ENCODE results near the gene LTBP1.

LTBP1 gene

DNA sequence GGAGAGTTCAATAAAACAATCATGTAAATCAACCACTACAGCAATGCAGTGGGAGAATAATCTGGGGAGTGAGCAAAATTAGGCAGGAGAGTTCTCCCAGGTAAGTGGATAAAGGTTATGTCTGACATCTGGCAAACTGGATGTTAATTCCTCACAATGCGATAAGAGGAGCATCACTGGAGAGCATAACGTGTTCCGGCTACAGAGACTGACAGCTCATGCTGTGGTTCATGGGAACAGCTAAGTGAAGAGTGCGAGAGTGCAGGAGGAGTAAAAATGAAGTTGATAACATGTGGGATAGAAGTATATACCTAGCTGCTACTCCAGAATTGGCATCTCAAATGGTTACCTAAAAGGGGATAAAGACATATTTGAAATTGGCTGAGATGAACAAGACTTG is 153.2 kb downstream of the LTBP1 start:
- H3K4me3 ChIP-seq (replicated peaks; ENCODE audit: insufficient read depth, low read length): no peak overlapping the region
- no peak for DNase-seq (ENCODE audit: low read depth in 1 of 2, low spot score in 1 of 2)
- no peak for TF ChIP-seq GABPA (IDR thresholded peaks at IDR 0.05; ENCODE audit: low read depth)
- TF ChIP-seq SPI1 (IDR thresholded peaks at IDR 0.05; ENCODE audit: borderline replicate concordance, low read depth): no peak
- TF ChIP-seq CTCF (IDR thresholded peaks at IDR 0.05; ENCODE audit: insufficient read depth, low read length): no peak
- no peak for TF ChIP-seq POLR2AphosphoS5 (IDR thresholded peaks at IDR 0.05; ENCODE audit: low read depth)
- TF ChIP-seq, protein P1, sequence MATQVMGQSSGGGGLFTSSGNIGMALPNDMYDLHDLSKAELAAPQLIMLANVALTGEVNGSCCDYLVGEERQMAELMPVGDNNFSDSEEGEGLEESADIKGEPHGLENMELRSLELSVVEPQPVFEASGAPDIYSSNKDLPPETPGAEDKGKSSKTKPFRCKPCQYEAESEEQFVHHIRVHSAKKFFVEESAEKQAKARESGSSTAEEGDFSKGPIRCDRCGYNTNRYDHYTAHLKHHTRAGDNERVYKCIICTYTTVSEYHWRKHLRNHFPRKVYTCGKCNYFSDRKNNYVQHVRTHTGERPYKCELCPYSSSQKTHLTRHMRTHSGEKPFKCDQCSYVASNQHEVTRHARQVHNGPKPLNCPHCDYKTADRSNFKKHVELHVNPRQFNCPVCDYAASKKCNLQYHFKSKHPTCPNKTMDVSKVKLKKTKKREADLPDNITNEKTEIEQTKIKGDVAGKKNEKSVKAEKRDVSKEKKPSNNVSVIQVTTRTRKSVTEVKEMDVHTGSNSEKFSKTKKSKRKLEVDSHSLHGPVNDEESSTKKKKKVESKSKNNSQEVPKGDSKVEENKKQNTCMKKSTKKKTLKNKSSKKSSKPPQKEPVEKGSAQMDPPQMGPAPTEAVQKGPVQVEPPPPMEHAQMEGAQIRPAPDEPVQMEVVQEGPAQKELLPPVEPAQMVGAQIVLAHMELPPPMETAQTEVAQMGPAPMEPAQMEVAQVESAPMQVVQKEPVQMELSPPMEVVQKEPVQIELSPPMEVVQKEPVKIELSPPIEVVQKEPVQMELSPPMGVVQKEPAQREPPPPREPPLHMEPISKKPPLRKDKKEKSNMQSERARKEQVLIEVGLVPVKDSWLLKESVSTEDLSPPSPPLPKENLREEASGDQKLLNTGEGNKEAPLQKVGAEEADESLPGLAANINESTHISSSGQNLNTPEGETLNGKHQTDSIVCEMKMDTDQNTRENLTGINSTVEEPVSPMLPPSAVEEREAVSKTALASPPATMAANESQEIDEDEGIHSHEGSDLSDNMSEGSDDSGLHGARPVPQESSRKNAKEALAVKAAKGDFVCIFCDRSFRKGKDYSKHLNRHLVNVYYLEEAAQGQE (IDR thresholded peaks at IDR 0.05; ENCODE audit: insufficient replicate concordance, low read depth): no peak
- peaks cover 2% of the 10 kb centered on the region for H3K27me3 ChIP-seq (ENCODE audit: insufficient read depth, poor library complexity, severe bottlenecking)
- H3K27ac ChIP-seq (replicated peaks): no peak overlapping the region

DNA sequence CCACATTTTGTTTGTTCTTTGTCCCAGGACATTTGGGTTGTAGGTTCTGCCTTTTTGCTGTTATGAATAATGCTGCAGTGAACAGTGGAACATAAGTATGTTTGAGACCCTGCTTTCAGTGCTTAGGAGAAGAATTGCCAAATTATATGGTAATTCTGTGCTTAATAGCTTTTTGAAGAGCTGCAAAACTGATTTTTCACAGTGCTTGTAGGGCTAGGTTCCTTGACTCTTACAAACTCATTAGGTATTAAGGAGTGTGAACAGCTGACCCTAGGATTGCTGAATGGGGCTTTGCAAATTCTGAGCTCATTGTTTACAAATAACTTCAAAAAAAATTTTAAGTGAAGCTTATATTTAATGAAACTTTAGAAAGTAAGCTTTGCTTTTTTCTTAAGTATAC is 154.2 kb downstream of the LTBP1 start:
- no peak for DNase-seq (ENCODE audit: low read depth in 1 of 2, low spot score in 1 of 2)
- Histone ChIP-seq H3K27ac (replicated peaks) (no peak overlapping the region), H3K4me3 (replicated peaks; ENCODE audit: insufficient read depth, low read length) (no peak overlapping the region), H3K27me3 (ENCODE audit: insufficient read depth, poor library complexity, severe bottlenecking) (peaks cover 2% of the 10 kb centered on the region)
- no peak for TF ChIP-seq CTCF (IDR thresholded peaks at IDR 0.05; ENCODE audit: insufficient read depth, low read length)
- TF ChIP-seq SPI1 (IDR thresholded peaks at IDR 0.05; ENCODE audit: borderline replicate concordance, low read depth): no peak
- no peak for TF ChIP-seq GABPA (IDR thresholded peaks at IDR 0.05; ENCODE audit: low read depth)
- no peak for TF ChIP-seq POLR2AphosphoS5 (IDR thresholded peaks at IDR 0.05; ENCODE audit: low read depth)

DNA sequence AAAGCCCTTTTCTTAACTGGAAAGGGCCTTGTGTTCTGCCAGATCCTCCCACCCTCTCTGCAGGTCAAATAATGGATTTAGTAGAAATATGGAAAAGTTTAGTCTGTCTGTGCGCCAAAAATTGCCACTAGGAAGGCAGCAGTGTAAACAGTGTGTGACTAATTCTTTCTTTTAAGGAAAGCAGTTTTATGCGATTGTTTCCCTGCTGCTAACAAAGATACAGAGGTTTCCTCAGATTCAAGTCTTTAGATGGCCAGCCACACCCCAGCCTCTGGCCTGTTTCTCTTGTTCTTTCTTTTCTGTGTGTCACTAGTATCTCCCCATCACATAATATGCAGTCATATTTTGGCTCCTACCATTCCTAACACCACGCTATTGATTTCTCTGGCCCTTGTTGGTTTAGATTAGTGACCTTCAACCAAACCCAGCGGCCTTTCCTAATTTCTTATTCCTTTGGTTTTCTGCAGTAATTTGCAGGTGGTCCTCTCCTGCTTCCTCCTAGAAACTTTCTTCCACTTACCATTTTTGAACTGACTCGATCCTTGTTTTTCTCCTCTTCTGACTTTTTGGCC is 157.4 kb downstream of the LTBP1 start:
- no peak overlapping the region for H3K4me3 ChIP-seq (replicated peaks; ENCODE audit: insufficient read depth, low read length)
- H3K27ac ChIP-seq (replicated peaks): no peak overlapping the region
- H3K27me3 ChIP-seq (ENCODE audit: insufficient read depth, poor library complexity, severe bottlenecking): peaks cover 5% of the 10 kb centered on the region
- TF ChIP-seq SPI1 (IDR thresholded peaks at IDR 0.05; ENCODE audit: borderline replicate concordance, low read depth): no peak
- TF ChIP-seq GABPA (IDR thresholded peaks at IDR 0.05; ENCODE audit: low read depth): no peak
- no peak for TF ChIP-seq CTCF (IDR thresholded peaks at IDR 0.05; ENCODE audit: insufficient read depth, low read length)
- TF ChIP-seq, protein P1 (IDR thresholded peaks at IDR 0.05; ENCODE audit: insufficient replicate concordance, low read depth): no peak
- TF ChIP-seq POLR2AphosphoS5 (IDR thresholded peaks at IDR 0.05; ENCODE audit: low read depth): no peak
- no peak for DNase-seq (ENCODE audit: low read depth in 1 of 2, low spot score in 1 of 2)

DNA sequence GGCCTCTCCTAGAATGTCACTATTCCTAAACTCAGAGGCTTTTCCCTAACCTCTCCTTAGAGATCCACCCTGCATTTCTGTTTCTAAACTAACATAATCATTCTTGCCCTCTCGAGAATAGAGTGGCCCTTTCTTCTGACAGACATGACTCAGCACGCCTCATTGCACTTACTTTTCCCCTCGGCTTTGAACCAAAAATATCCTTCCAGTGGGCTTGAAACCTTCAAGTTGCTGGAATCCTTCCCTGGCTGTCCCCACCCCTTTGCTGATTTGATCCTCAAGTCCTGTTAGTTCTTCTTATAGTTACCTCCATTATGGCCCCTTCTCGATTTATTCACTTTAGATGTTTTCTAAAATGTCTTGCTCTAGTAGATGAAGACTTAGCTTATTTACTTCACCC is 158.0 kb downstream of the LTBP1 start:
- no peak for DNase-seq (ENCODE audit: low read depth in 1 of 2, low spot score in 1 of 2)
- Histone ChIP-seq H3K27me3 (ENCODE audit: insufficient read depth, poor library complexity, severe bottlenecking) (peaks cover 5% of the 10 kb centered on the region), H3K4me3 (replicated peaks; ENCODE audit: insufficient read depth, low read length) (no peak overlapping the region), H3K27ac (replicated peaks) (no peak overlapping the region)
- TF ChIP-seq, protein P1 (IDR thresholded peaks at IDR 0.05; ENCODE audit: insufficient replicate concordance, low read depth): no peak
- TF ChIP-seq GABPA (IDR thresholded peaks at IDR 0.05; ENCODE audit: low read depth) (no peak), POLR2AphosphoS5 (IDR thresholded peaks at IDR 0.05; ENCODE audit: low read depth) (no peak), SPI1 (IDR thresholded peaks at IDR 0.05; ENCODE audit: borderline replicate concordance, low read depth) (no peak), CTCF (IDR thresholded peaks at IDR 0.05; ENCODE audit: insufficient read depth, low read length) (no peak)

All from HL-60 (cell line).